Activated CD4-positive, alpha-beta memory T cell treated with anti-CD3 and anti-CD28 coated beads for 36 hours (primary cell): Measurements from ENCODE around the gene ETNPPL. TPM values are rescaled to one million over a fixed set of nuclear protein-coding genes. Genes with fewer than 3 reads are reported as not detected.

Source experiments
- CTCF ChIA-PET: fragments of 350-600 bp; sonication (Branson Sonifier 250); formaldehyde crosslinking; loops from one replicate; lab custom pipeline; 2021; ENCODE audit warnings: antibody characterized with exemption, inconsistent platforms; lab: Charles Lee
- POLR2A ChIA-PET: fragments of 350-600 bp; sonication (Branson Sonifier 250); formaldehyde crosslinking; loops from one replicate; lab custom pipeline; 2021; ENCODE audit warnings: antibody characterized with exemption; lab: Charles Lee
- DNase-seq: peaks from one replicate; pipeline ENCODE4 v3.0.0-alpha.2; 2020
- H3K27ac Mint-ChIP-seq: one replicate; pipeline ENCODE4 v1.8.0; 2021; ENCODE audit warnings: mixed read lengths
- H3K27me3 Mint-ChIP-seq: one replicate; pipeline ENCODE4 v1.8.0; 2021; ENCODE audit warnings: mixed read lengths
- H3K36me3 Mint-ChIP-seq: one replicate; pipeline ENCODE4 v1.8.0; 2021; ENCODE audit warnings: mixed read lengths
- H3K4me1 Mint-ChIP-seq: one replicate; pipeline ENCODE4 v1.8.0; 2021; ENCODE audit warnings: low read depth, mixed read lengths
- H3K4me3 Mint-ChIP-seq: one replicate; pipeline ENCODE4 v1.8.0; 2021; ENCODE audit warnings: mild to moderate bottlenecking, mixed read lengths
- H3K9me3 Mint-ChIP-seq: one replicate; pipeline ENCODE4 v1.8.0; 2021; ENCODE audit warnings: mixed read lengths
- intact Hi-C: fragments of 100-400 bp; cut with micrococcal nuclease; formaldehyde crosslinking; loops from one replicate; pipeline ENCODE4 v1.15.1; 2023
- total RNA-seq, 2 experiments: library from RNA; stranded (reverse); gene quantifications; one replicate each; pipeline ENCODE4 v1.2.3, GENCODE V29; 2021

ETNPPL gene
- not detected for total RNA-seq

DNA sequence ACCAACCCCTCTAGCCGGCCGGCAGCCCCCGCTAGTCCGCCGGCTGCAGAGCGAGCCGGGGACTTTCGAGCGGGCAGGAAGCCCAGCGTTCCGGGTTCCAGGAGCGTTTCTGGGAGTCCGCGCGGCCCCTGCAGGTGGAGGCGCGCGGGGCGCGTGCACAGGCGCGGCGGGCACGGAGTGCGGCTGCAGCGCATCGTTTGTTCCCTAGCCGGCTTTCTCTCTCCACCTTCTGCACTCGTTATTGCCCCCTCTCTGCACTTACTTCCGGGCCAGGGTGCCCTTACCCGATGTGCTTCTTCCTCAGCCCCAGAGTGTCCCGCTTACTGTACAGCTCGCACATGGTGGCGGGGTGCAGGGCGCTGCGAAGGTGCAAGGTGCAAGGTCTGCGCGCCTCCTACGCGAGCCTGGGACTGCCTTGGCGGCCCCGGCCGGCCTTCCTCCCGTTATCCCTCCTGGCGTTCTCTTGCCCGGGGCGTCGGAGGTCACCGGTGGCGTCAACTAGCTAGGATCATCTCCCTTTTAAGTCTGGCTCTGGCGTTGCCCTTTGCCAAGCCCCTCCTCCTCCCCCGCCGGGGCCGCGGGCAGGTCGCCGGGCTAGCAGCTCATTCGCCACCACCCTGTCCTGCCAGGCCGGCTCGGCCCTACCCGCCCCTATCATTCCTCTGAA, at the start of gene ETNPPL:
Gene ETNPPL, minus strand, starts transcription at position 495 of the 667 bp plus-strand sequence. Its CDS starts 155 bp downstream, at position 340.
- H3K36me3 Mint-ChIP-seq = peaks cover 2% of the 10 kb centered on the region
- intact Hi-C loops = no loop called here
- peaks cover 6% of the 10 kb centered on the region for H3K9me3 Mint-ChIP-seq
- DNase-seq = peak; percentile 28
- ChIA-PET CTCF (interaction anchor here (0.9 kb wide), 1 partner anchor 11 kb away, joined by 4 read pairs; no protein-coding TSS in a partner anchor), POLR2A (no interaction called here)
- H3K27ac Mint-ChIP-seq = no peak within 1 kb of the TSS
- peaks cover 39% of the 10 kb centered on the region for H3K27me3 Mint-ChIP-seq
- H3K4me1 Mint-ChIP-seq = peaks cover 12% of the 10 kb centered on the region
- peak within 1 kb of the TSS; percentile 72 for H3K4me3 Mint-ChIP-seq

DNA sequence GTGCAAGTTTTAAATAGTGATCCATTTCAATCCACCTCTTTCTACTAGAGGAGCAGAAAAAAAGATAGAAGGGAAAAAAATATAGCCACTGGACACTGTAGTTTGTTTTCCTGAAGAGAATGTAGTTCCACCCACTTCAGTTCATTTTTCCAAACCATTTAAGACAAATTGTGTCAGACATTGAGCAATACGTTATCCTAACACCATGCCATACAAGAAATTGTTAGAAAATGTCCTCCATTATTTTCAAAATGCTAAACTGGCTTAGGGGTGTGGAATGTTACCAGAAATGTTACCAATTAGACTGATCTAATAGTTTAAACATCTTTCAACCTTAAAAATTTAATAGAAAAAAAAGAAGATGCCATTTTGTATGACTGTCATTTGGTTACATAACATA, 48.6 kb upstream of the ETNPPL start:
- POLR2A ChIA-PET = no interaction called here
- Mint-ChIP-seq H3K4me1 (peaks cover 9% of the 10 kb centered on the region), H3K36me3 (no peaks in the 10 kb centered on the region), H3K4me3 (no peak overlapping the region), H3K27ac (no peak overlapping the region), H3K27me3 (peaks cover 26% of the 10 kb centered on the region), H3K9me3 (no peaks in the 10 kb centered on the region)
- DNase-seq = no peak
- CTCF ChIA-PET = no interaction called here
- intact Hi-C loops = no loop called here

DNA sequence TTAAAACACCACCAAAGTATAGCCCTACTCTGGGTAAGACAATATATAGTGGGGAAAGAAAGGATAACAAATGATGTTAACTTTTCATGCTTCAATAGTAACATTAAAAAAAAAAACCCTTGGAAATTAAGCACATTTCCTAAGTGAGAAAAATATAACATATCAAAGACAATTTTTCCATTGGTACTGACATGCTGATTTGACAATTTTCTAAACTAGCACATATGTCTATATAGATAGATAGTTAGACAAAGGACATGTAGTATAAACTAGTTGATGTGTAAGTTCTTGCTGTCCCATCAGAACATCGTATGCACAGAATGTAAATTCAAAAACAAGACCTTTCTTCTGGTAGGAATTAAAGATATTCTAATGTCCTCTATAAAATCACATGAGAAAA, 47.2 kb upstream of the ETNPPL start:
- Mint-ChIP-seq H3K36me3 (no peaks in the 10 kb centered on the region), H3K4me1 (peaks cover 9% of the 10 kb centered on the region), H3K27ac (no peak overlapping the region), H3K4me3 (no peak overlapping the region), H3K27me3 (peaks cover 21% of the 10 kb centered on the region), H3K9me3 (no peaks in the 10 kb centered on the region)
- CTCF ChIA-PET = no interaction called here
- intact Hi-C loops = no loop called here
- POLR2A ChIA-PET = no interaction called here
- no peak for DNase-seq

- H3K27ac Mint-ChIP-seq = no peak overlapping the region
- H3K4me1 Mint-ChIP-seq = no peaks in the 10 kb centered on the region
- no peak for DNase-seq
- ChIA-PET POLR2A (no interaction called here), CTCF (interaction anchor here (1.0 kb wide), 1 partner anchor 489 kb away, joined by 3 read pairs; no protein-coding TSS in a partner anchor)
- no peaks in the 10 kb centered on the region for H3K9me3 Mint-ChIP-seq
- no peaks in the 10 kb centered on the region for H3K36me3 Mint-ChIP-seq
- peaks cover 6% of the 10 kb centered on the region for H3K27me3 Mint-ChIP-seq
- no peak overlapping the region for H3K4me3 Mint-ChIP-seq
- intact Hi-C loops = no loop called here
Observed at GRCh38 chr4:108804648-108805273, 41.9 kb upstream of the ETNPPL start.

- Mint-ChIP-seq H3K27ac (no peak overlapping the region), H3K4me3 (no peak overlapping the region), H3K9me3 (no peaks in the 10 kb centered on the region), H3K4me1 (no peaks in the 10 kb centered on the region), H3K36me3 (no peaks in the 10 kb centered on the region), H3K27me3 (peaks cover 2% of the 10 kb centered on the region)
- no peak for DNase-seq
- POLR2A ChIA-PET = no interaction called here
- intact Hi-C loops = no loop called here
- CTCF ChIA-PET = no interaction called here
Observed at GRCh38 chr4:108799306-108799705, 36.5 kb upstream of the ETNPPL start.

GRCh38 chr4:108796173-108796572, 33.3 kb upstream of the ETNPPL start:
- no peaks in the 10 kb centered on the region for H3K36me3 Mint-ChIP-seq
- CTCF ChIA-PET = no interaction called here

GRCh38 chr4:108795733-108796132, 32.9 kb upstream of the ETNPPL start:
- POLR2A ChIA-PET = no interaction called here
- Mint-ChIP-seq H3K27me3 (peaks cover 2% of the 10 kb centered on the region), H3K4me1 (no peaks in the 10 kb centered on the region), H3K9me3 (no peaks in the 10 kb centered on the region), H3K4me3 (no peak overlapping the region), H3K36me3 (no peaks in the 10 kb centered on the region), H3K27ac (no peak overlapping the region)
- DNase-seq = no peak
- intact Hi-C loops = no loop called here
- CTCF ChIA-PET = no interaction called here

More at GRCh38 chr4:108796173-108796572, 33.3 kb upstream of the ETNPPL start:
- Mint-ChIP-seq H3K9me3 (no peaks in the 10 kb centered on the region), H3K4me3 (no peak overlapping the region), H3K27me3 (peaks cover 2% of the 10 kb centered on the region), H3K4me1 (no peaks in the 10 kb centered on the region), H3K27ac (no peak overlapping the region)
- intact Hi-C loops = no loop called here
- no peak for DNase-seq
- POLR2A ChIA-PET = no interaction called here

GRCh38 chr4:108794136-108794535, 31.3 kb upstream of the ETNPPL start:
- intact Hi-C loops = no loop called here
- Mint-ChIP-seq H3K9me3 (no peaks in the 10 kb centered on the region), H3K4me3 (no peak overlapping the region), H3K27me3 (peaks cover 2% of the 10 kb centered on the region), H3K36me3 (no peaks in the 10 kb centered on the region), H3K4me1 (no peaks in the 10 kb centered on the region), H3K27ac (no peak overlapping the region)
- POLR2A ChIA-PET = no interaction called here
- no peak for DNase-seq
- CTCF ChIA-PET = no interaction called here

- no peak for DNase-seq
- H3K4me1 Mint-ChIP-seq = no peaks in the 10 kb centered on the region
- no peaks in the 10 kb centered on the region for H3K9me3 Mint-ChIP-seq
- peaks cover 2% of the 10 kb centered on the region for H3K27me3 Mint-ChIP-seq
- no peaks in the 10 kb centered on the region for H3K36me3 Mint-ChIP-seq
- no peak overlapping the region for H3K4me3 Mint-ChIP-seq
- no peak overlapping the region for H3K27ac Mint-ChIP-seq
- POLR2A ChIA-PET = no interaction called here
- CTCF ChIA-PET = no interaction called here
- intact Hi-C loops = no loop called here
Observed at GRCh38 chr4:108793415-108793814, 30.6 kb upstream of the ETNPPL start.

DNA sequence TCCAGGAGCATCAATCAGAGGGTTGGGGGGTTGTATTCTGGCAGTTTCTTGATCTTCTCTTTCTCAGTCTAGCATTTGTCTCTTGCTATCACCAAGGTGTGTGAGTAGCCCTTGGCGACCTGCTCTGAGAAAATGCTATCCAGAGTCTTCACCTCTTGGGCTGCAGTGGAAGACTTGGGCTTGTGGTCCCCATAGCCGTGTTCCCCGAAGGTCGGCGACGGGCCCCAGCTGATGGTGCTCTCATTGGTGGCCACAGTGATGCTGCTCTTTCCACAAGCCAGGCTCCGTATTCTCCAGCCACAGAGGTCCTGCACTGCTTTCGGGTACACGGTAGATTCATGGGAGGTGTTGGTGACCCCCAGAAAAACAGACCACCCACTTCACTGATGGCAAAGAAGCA, 25.9 kb upstream of the ETNPPL start:
- Mint-ChIP-seq H3K36me3 (no peaks in the 10 kb centered on the region), H3K9me3 (no peaks in the 10 kb centered on the region), H3K27ac (no peak overlapping the region), H3K27me3 (no peaks in the 10 kb centered on the region), H3K4me3 (no peak overlapping the region), H3K4me1 (no peaks in the 10 kb centered on the region)
- ChIA-PET CTCF (no interaction called here), POLR2A (no interaction called here)
- DNase-seq = no peak
- intact Hi-C loops = no loop called here

- H3K4me1 Mint-ChIP-seq = no peaks in the 10 kb centered on the region
- intact Hi-C loops = no loop called here
- no peaks in the 10 kb centered on the region for H3K27me3 Mint-ChIP-seq
- no peaks in the 10 kb centered on the region for H3K9me3 Mint-ChIP-seq
- no peaks in the 10 kb centered on the region for H3K36me3 Mint-ChIP-seq
- no peak overlapping the region for H3K4me3 Mint-ChIP-seq
- ChIA-PET POLR2A (no interaction called here), CTCF (no interaction called here)
- no peak overlapping the region for H3K27ac Mint-ChIP-seq
- DNase-seq = no peak
Observed at GRCh38 chr4:108787724-108788123, 24.9 kb upstream of the ETNPPL start.

- no peaks in the 10 kb centered on the region for H3K4me1 Mint-ChIP-seq
- no peak for DNase-seq
- intact Hi-C loops = no loop called here
Observed at GRCh38 chr4:108787106-108787505, 24.3 kb upstream of the ETNPPL start.

GRCh38 chr4:108786351-108786750, 23.5 kb upstream of the ETNPPL start:
- H3K36me3 Mint-ChIP-seq = no peaks in the 10 kb centered on the region
- H3K4me1 Mint-ChIP-seq = no peaks in the 10 kb centered on the region
- DNase-seq = no peak
- no peak overlapping the region for H3K27ac Mint-ChIP-seq
- no peak overlapping the region for H3K4me3 Mint-ChIP-seq
- ChIA-PET CTCF (no interaction called here), POLR2A (no interaction called here)
- intact Hi-C loops = no loop called here
- H3K9me3 Mint-ChIP-seq = no peaks in the 10 kb centered on the region
- H3K27me3 Mint-ChIP-seq = peaks cover 1% of the 10 kb centered on the region

More at GRCh38 chr4:108787106-108787505, 24.3 kb upstream of the ETNPPL start:
- ChIA-PET CTCF (no interaction called here), POLR2A (no interaction called here)
- H3K27me3 Mint-ChIP-seq = peaks cover 1% of the 10 kb centered on the region
- H3K9me3 Mint-ChIP-seq = no peaks in the 10 kb centered on the region
- H3K4me3 Mint-ChIP-seq = no peak overlapping the region
- no peaks in the 10 kb centered on the region for H3K36me3 Mint-ChIP-seq
- no peak overlapping the region for H3K27ac Mint-ChIP-seq
